ENCODE measurements around the gene DAZL.
A peak's percentile ranks its signal among the peaks of the same experiment; 100 is the strongest.

Gene DAZL

DNA sequence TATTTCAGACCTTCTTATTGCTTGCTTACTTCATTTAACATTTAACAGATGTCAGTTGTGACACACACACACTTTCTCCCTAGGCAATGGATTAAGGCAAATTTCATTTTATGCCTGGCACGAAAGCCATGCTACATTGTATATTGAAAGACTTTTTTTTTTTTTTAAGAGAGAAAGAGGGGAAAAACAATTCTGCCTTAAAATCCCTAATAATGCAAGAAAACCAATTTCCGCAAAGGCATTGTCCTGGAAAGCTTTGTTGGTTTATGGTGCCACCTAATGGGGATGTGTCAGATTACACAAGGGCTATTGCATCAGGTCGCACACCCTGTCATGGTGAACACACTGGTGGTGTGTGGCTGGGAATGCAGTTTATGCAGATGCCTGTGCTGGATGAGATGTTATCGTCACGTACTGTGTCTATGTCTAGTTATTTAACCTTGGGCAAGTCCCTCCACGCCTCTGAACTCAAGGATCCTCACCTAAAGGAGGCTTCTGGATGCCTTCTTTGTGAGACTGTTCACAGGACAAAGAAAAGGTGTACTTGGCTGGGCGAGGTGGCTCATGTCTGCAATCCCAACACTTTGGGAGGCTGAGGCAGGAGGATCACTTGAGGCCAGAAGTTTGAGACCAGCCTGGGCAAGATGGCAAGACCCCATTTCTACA lies 54.4 kb downstream of the DAZL start:
- no peaks in the 10 kb centered on the region for H3K9me3 ChIP-seq (ENCODE audit: control extremely low read depth in 1 of 5, control insufficient read depth in 4 of 5, insufficient read depth in 2 of 5, low read depth in 1 of 5, low read length in 4 of 5)
- POLR2A ChIA-PET = no interaction called here
- H3K27ac ChIP-seq (ENCODE audit: insufficient read depth in 1 of 2, low read depth in 1 of 2, low read length in 2 of 2, poor library complexity in 1 of 2, severe bottlenecking in 2 of 2) = no peak overlapping the region
- no CpG with 5 or more reads among the region's 7 CpGs for WGBS (ENCODE audit: insufficient coverage)
- peak; percentile 83 to 93 (median 92) for DNase-seq
- H3K27me3 ChIP-seq (replicated peaks in 2 of 5; ENCODE audit: control insufficient read depth in 4 of 5, insufficient read depth in 5 of 5, low read length in 4 of 5) = no peaks in the 10 kb centered on the region
- H3K4me1 ChIP-seq (ENCODE audit: control extremely low read depth in 1 of 4, control insufficient read depth in 4 of 4, insufficient read depth in 4 of 4, low read length in 3 of 4) = peaks cover 0 to 10% (median 5%) of the 10 kb centered on the region in 4 experiments
- CTCF ChIA-PET = interaction anchor here (0.7 to 4.0 kb wide), 23 partner anchors 12 to 283 kb away, joined by 3 to 39 read pairs (median 4); no protein-coding TSS in a partner anchor
- no peaks in the 10 kb centered on the region for H3K36me3 ChIP-seq (ENCODE audit: control insufficient read depth in 4 of 4, insufficient read depth in 4 of 4, low read length in 3 of 4)
- no peak overlapping the region for H3K4me3 ChIP-seq (ENCODE audit: control insufficient read depth in 1 of 7, extremely low read depth in 1 of 7, insufficient read depth in 4 of 7, low read depth in 2 of 7, low read length in 6 of 7)

DNA sequence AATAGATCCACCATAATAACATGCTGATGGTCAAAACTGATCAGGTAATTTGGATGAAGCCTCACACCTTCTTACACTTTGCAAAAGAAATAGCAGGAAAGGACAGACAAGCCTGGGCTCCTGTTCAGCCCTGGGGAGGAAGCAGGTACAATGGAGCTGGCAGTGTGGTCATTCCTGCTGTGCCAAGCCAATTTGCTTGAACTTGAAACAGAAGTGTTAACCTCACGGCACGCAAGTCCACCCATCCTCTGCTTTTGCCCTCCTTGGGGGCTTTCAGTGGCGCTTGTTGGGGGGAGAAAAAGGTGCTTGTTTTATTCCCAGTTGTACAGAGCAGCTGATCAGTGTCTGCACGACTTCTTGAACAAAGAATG lies 54.9 kb downstream of the DAZL start:
- 75% methylated on average over 3 of the region's 4 CpGs for WGBS (ENCODE audit: insufficient coverage)
- peaks cover 0 to 15% (median 10%) of the 10 kb centered on the region in 4 experiments for H3K4me1 ChIP-seq (ENCODE audit: control extremely low read depth in 1 of 4, control insufficient read depth in 4 of 4, insufficient read depth in 4 of 4, low read length in 3 of 4)
- DNase-seq = no peak
- H3K36me3 ChIP-seq (ENCODE audit: control insufficient read depth in 4 of 4, insufficient read depth in 4 of 4, low read length in 3 of 4) = no peaks in the 10 kb centered on the region
- H3K27ac ChIP-seq (ENCODE audit: insufficient read depth in 1 of 2, low read depth in 1 of 2, low read length in 2 of 2, poor library complexity in 1 of 2, severe bottlenecking in 2 of 2) = no peak overlapping the region
- H3K9me3 ChIP-seq (ENCODE audit: control extremely low read depth in 1 of 5, control insufficient read depth in 4 of 5, insufficient read depth in 2 of 5, low read depth in 1 of 5, low read length in 4 of 5) = no peaks in the 10 kb centered on the region
- H3K4me3 ChIP-seq (ENCODE audit: control insufficient read depth in 1 of 7, extremely low read depth in 1 of 7, insufficient read depth in 4 of 7, low read depth in 2 of 7, low read length in 6 of 7) = no peak overlapping the region
- CTCF ChIA-PET = interaction anchor here (0.7 to 4.0 kb wide), 22 partner anchors 13 to 283 kb away, joined by 3 to 39 read pairs (median 4); no protein-coding TSS in a partner anchor
- H3K27me3 ChIP-seq (replicated peaks in 2 of 5; ENCODE audit: control insufficient read depth in 4 of 5, insufficient read depth in 5 of 5, low read length in 4 of 5) = no peaks in the 10 kb centered on the region
- POLR2A ChIA-PET = no interaction called here

DNA sequence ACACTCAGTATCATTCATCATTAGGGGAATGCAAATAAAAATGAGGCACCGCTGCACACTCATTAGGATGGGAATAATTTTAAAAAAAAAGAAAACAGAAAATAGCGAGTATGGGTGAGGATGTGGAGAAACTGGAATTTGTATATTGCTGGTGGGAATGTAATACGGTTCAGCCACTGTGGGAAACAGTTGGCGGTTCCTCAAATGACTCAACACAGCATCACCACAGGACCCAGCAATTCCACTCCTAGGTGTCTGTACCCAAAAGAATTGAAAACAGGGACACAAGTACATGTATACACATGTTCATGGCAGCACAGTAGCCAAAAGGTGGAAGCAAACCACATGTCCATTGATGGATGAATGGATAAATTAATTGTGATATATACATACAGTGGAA lies 56.5 kb downstream of the DAZL start:
- peak in 2 of 3 donors; percentile 19 to 34 for DNase-seq
- peaks cover 0 to 25% (median 17%) of the 10 kb centered on the region in 4 experiments for H3K4me1 ChIP-seq (ENCODE audit: control extremely low read depth in 1 of 4, control insufficient read depth in 4 of 4, insufficient read depth in 4 of 4, low read length in 3 of 4)
- no peak overlapping the region for H3K4me3 ChIP-seq (ENCODE audit: control insufficient read depth in 1 of 7, extremely low read depth in 1 of 7, insufficient read depth in 4 of 7, low read depth in 2 of 7, low read length in 6 of 7)
- H3K9me3 ChIP-seq (ENCODE audit: control extremely low read depth in 1 of 5, control insufficient read depth in 4 of 5, insufficient read depth in 2 of 5, low read depth in 1 of 5, low read length in 4 of 5) = no peaks in the 10 kb centered on the region
- CTCF ChIA-PET = interaction anchor here (1.0 to 4.0 kb wide), 5 partner anchors 11 to 281 kb away, joined by 3 to 39 read pairs (median 6); no protein-coding TSS in a partner anchor
- no peaks in the 10 kb centered on the region for H3K27me3 ChIP-seq (replicated peaks in 2 of 5; ENCODE audit: control insufficient read depth in 4 of 5, insufficient read depth in 5 of 5, low read length in 4 of 5)
- POLR2A ChIA-PET = no interaction called here
- 80% methylated on average over 1 of the region's 4 CpGs for WGBS (ENCODE audit: insufficient coverage)
- no peaks in the 10 kb centered on the region for H3K36me3 ChIP-seq (ENCODE audit: control insufficient read depth in 4 of 4, insufficient read depth in 4 of 4, low read length in 3 of 4)
- H3K27ac ChIP-seq (ENCODE audit: insufficient read depth in 1 of 2, low read depth in 1 of 2, low read length in 2 of 2, poor library complexity in 1 of 2, severe bottlenecking in 2 of 2) = no peak overlapping the region

DNA sequence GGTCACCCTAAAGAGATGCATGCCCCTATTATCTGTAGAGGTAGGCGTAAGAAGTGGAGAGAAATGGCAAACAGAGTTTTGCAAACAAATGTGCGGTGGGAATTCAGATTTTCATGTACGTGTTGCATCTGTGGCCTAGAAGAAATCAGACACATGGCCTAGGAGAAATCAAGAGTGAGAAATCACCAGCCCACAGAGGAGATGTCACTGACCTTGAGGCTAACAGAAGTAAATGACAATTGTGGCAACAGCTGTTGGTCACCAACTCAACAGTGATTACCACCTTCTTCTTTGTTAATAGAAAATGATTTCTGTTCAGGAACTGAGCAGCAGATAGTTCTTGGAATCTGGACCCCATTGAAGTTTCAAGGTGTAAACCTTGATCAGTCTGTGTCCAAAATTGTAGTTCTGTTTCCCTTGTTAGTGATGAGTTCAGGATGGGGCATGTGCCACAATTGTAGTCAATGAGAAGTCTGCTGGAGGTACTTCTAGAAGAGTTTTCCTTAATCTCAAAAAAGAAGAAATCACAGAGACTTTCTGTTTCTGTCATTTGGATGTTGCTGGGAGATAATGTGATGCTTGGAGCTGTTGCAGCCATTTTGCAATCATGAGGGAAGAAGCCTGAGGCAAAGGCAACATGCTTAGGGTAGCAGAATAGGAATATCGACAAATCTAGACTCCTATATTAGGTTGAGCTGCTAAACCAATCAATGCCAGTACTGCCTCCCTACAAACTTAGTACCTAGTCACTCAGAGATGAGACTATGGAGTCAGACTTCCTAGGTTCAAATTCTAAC lies 57.5 kb downstream of the DAZL start:
- Histone ChIP-seq H3K27me3 (replicated peaks in 2 of 5; ENCODE audit: control insufficient read depth in 4 of 5, insufficient read depth in 5 of 5, low read length in 4 of 5) (no peaks in the 10 kb centered on the region), H3K36me3 (ENCODE audit: control insufficient read depth in 4 of 4, insufficient read depth in 4 of 4, low read length in 3 of 4) (no peaks in the 10 kb centered on the region), H3K4me1 (ENCODE audit: control extremely low read depth in 1 of 4, control insufficient read depth in 4 of 4, insufficient read depth in 4 of 4, low read length in 3 of 4) (peaks cover 0 to 28% (median 17%) of the 10 kb centered on the region in 4 experiments), H3K4me3 (ENCODE audit: control insufficient read depth in 1 of 7, extremely low read depth in 1 of 7, insufficient read depth in 4 of 7, low read depth in 2 of 7, low read length in 6 of 7) (no peak overlapping the region), H3K9me3 (ENCODE audit: control extremely low read depth in 1 of 5, control insufficient read depth in 4 of 5, insufficient read depth in 2 of 5, low read depth in 1 of 5, low read length in 4 of 5) (no peaks in the 10 kb centered on the region), H3K27ac (ENCODE audit: insufficient read depth in 1 of 2, low read depth in 1 of 2, low read length in 2 of 2, poor library complexity in 1 of 2, severe bottlenecking in 2 of 2) (no peak overlapping the region)
- WGBS (ENCODE audit: insufficient coverage) = 100% methylated on average over 4 of the region's 4 CpGs
- ChIA-PET CTCF (interaction anchor here (0.8 to 1.9 kb wide), 3 partner anchors 70 to 278 kb away, joined by 3 to 6 read pairs (median 3); no protein-coding TSS in a partner anchor), POLR2A (no interaction called here)
- DNase-seq = no peak

DNA sequence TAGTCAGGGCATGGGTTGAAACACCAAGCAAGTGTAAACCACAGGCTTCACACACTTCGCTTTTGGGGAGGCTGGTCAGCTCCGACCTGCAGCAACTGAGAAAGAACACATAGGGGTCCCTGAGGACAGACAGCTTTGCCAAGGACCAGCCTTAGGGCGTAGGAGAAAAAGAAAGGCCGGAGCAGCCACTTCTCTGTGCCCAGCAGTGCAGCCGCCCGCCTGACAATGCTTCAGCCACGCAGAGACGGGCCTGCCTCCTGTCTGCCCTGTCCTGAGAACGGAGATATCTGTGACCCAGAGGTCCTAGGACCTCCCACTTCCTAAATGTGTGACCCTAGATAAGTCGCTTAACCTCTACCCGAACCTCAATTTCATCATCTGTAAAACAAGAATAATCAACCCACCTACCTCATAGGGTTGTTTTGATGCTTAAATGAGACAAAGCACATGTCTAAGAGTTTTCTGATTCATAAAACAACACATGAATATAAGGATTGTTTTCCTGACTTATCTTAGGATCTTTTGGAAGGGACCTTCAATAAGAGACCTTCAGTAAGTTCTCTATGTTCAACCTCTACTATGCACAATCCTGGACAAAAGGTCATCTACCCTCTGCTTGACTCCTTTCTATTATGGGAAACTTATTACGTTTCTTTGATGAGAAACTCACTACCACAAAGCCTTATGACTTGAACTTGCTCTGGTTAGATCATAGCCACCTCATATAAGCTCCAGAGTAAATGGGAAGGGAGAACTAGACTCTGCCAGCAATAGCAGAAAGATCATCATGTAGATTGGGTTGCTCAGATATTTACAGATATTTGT lies 58.8 kb downstream of the DAZL start:
- POLR2A ChIA-PET = interaction anchor here (0.6 kb wide), 1 partner anchor 274 kb away, joined by 3 read pairs; no protein-coding TSS in a partner anchor
- Histone ChIP-seq H3K36me3 (ENCODE audit: control insufficient read depth in 4 of 4, insufficient read depth in 4 of 4, low read length in 3 of 4) (no peaks in the 10 kb centered on the region), H3K27me3 (replicated peaks in 2 of 5; ENCODE audit: control insufficient read depth in 4 of 5, insufficient read depth in 5 of 5, low read length in 4 of 5) (no peaks in the 10 kb centered on the region), H3K9me3 (ENCODE audit: control extremely low read depth in 1 of 5, control insufficient read depth in 4 of 5, insufficient read depth in 2 of 5, low read depth in 1 of 5, low read length in 4 of 5) (no peaks in the 10 kb centered on the region), H3K4me3 (ENCODE audit: control insufficient read depth in 1 of 7, extremely low read depth in 1 of 7, insufficient read depth in 4 of 7, low read depth in 2 of 7, low read length in 6 of 7) (no peak overlapping the region), H3K27ac (ENCODE audit: insufficient read depth in 1 of 2, low read depth in 1 of 2, low read length in 2 of 2, poor library complexity in 1 of 2, severe bottlenecking in 2 of 2) (no peak overlapping the region), H3K4me1 (ENCODE audit: control extremely low read depth in 1 of 4, control insufficient read depth in 4 of 4, insufficient read depth in 4 of 4, low read length in 3 of 4) (peaks cover 0 to 28% (median 17%) of the 10 kb centered on the region in 4 experiments)
- peak; percentile 32 to 64 (median 51) for DNase-seq
- 65% methylated on average over 5 of the region's 12 CpGs for WGBS (ENCODE audit: insufficient coverage)
- CTCF ChIA-PET = interaction anchor here (0.8 to 1.9 kb wide), 3 partner anchors 69 to 303 kb away, joined by 3 to 6 read pairs (median 3); no protein-coding TSS in a partner anchor

DNA sequence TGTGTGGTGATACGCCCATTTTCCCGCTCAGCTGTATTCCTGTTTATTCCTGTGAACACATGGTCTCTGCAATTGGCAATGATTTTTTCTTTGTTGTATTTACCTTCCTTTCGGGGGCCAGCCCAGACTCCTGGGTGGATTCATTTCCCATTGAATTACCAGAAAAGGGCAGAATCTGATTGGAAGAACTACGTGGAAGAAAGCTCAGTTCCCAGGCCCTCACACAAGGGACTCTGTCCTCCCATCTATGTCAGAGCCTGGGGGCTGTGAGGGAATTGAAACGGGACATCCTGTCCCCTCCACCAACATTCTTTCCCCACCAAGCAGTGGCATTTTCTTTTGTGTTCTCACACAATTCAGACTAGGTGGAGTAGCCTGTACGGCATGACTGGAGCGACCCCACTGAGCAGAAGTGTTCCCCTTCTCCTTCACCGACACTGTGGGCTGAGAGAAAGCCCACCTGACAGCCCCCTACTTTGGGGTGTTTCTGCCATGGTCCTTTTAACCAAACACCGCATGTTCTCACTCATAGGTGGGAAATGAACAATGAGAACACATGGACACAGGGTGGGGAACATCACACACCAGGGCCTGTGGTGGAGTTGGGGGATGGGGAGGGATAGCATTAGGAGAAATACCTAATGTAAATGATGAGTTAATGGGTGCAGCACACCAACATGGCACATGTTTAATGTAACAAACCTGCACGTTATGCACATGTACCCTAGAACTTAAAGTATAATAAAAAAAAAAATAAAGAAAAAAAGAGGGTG lies 59.6 kb downstream of the DAZL start:
- Histone ChIP-seq H3K9me3 (ENCODE audit: control extremely low read depth in 1 of 5, control insufficient read depth in 4 of 5, insufficient read depth in 2 of 5, low read depth in 1 of 5, low read length in 4 of 5) (no peaks in the 10 kb centered on the region), H3K4me3 (ENCODE audit: control insufficient read depth in 1 of 7, extremely low read depth in 1 of 7, insufficient read depth in 4 of 7, low read depth in 2 of 7, low read length in 6 of 7) (no peak overlapping the region), H3K27ac (ENCODE audit: insufficient read depth in 1 of 2, low read depth in 1 of 2, low read length in 2 of 2, poor library complexity in 1 of 2, severe bottlenecking in 2 of 2) (no peak overlapping the region), H3K36me3 (ENCODE audit: control insufficient read depth in 4 of 4, insufficient read depth in 4 of 4, low read length in 3 of 4) (no peaks in the 10 kb centered on the region), H3K27me3 (replicated peaks in 2 of 5; ENCODE audit: control insufficient read depth in 4 of 5, insufficient read depth in 5 of 5, low read length in 4 of 5) (no peaks in the 10 kb centered on the region), H3K4me1 (ENCODE audit: control extremely low read depth in 1 of 4, control insufficient read depth in 4 of 4, insufficient read depth in 4 of 4, low read length in 3 of 4) (peaks cover 0 to 27% (median 17%) of the 10 kb centered on the region in 4 experiments)
- CTCF ChIA-PET = interaction anchor here (1.0 to 1.4 kb wide), 4 partner anchors 13 to 277 kb away, joined by 3 to 10 read pairs (median 4); no protein-coding TSS in a partner anchor
- DNase-seq = no peak
- WGBS (ENCODE audit: insufficient coverage) = 93% methylated on average over 7 of the region's 10 CpGs
- POLR2A ChIA-PET = no interaction called here

All from common myeloid progenitor, CD34-positive (primary cell).